HG02763 (cell line): ENCODE measurements around the gene TLL2.
A peak's percentile ranks its signal among the peaks of the same experiment; 100 is the strongest.

Source experiments
- ATAC-seq: cut with Tn5 transposase; IDR thresholded peaks from one replicate; pipeline ENCODE4 v1.9.1; 2021; ENCODE audit warnings: mild to moderate bottlenecking, moderate library complexity; ENCODE audit not compliant: unreplicated experiment

Gene TLL2

DNA sequence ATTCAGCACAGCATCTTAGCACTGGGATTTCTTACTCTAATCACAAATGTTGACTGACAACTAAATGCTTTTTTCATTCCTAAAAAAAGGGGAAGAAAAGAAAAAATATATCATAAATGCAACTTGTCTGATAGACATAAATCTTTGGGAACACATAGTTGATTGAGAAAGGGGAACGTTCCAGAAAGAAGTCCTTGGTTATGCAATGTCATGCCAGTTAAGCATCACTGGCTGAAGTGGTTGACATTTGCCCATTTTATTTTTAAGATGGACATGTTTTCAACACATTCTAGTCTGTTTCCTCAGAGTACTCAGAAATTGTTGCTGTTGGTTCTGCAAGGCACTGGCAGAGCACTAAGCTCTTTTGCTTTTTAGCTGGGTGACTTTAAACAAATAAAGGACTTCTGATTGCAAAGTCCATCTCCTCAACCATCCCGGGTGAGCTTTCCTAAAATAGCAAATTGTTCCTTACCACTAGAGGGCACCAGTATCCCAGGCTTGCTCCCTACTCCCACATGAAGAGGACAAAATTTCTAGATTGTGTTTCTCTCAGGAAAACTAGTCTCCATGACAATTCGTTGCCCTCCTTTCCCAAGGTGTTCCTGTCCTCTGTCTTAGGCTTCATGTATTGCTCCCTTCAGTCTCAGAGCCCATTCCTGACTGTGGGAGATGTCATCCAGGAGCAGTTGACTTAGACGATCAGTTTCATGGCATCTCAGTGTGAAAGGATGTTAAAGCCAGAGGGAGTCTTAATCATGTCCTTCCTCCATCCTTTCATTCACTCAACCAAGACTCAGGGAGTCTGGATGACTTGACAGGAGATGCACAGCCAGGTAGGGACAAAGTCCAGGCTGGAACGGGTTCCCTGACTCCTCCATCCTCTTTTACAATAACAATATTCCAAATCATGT lies 178.9 kb downstream of the TLL2 start:
- no peak for ATAC-seq

- no peak for ATAC-seq
Observed at GRCh38 chr10:96333101-96333500, 180.6 kb downstream of the TLL2 start.

DNA sequence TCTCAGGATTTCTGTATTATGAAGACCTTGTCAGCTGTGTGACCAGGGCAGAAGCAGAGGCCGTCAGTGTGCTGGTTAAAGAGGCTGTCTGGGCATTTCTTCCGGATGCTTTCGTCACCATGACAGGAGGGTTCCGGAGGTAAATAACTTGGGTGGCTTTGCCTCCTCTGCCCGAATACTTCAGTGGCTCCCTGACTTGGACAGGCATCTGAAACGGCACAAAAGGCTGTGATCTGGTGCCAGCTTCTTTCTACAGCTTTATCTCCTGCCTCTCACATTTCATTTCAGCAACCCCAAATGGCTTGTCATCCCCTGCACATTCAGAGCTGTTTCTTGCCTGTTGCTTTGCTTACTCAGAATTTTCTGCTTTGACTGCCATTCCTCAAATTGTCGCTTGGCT lies 186.3 kb downstream of the TLL2 start:
- ATAC-seq: no peak

DNA sequence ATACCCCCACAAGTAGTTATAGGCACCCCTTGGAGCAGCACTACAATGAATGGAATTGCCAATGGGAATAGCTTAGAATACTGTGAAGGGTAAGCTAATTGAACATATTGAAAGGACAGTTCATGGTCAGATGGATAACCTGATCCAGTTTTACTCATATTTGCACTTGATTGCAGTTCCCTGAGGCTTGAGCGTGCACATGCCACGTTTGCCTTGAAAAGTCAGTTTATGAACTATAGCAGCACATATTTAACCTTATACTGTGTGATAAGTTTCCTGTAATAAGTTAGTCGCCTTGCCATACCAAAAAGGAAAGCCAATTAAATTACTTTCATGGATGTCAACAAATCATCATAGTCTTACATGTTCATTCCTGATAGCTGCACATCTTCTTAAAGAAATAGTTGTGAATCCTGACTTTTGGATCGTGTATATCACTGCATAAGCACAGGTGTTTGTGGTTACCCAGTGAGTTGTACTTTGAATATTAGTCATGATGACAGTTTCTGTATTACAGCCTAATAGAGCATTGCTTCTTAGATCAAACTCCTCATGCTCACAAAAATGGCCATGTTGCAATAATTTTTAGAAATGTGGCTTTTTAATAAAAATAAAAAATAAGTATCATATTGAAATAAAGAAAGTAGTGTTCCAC lies 187.9 kb downstream of the TLL2 start:
- peak; percentile 77 for ATAC-seq

- ATAC-seq: no peak
Observed at GRCh38 chr10:96324447-96324846, 189.3 kb downstream of the TLL2 start.

DNA sequence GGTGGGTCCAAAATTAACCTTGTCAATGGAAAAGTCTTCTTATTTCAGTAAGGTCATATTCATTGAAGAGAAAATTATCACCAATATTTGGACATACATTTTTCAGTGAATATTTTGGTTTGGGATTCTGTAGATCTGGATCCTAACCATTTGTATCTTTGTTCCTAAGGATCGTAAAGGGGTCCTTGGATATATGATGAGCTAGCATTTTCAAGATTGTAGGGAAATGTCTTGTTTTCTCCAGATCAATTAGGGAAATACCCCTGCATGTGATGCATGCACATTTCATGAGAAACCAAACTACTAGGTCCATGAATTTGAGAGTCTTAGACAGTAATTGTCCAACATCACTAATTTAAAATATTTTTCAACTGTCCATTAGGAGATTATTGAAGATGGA lies 191.5 kb downstream of the TLL2 start:
- no peak for ATAC-seq

- ATAC-seq: no peak
Observed at GRCh38 chr10:96321822-96322221, 191.9 kb downstream of the TLL2 start.

DNA sequence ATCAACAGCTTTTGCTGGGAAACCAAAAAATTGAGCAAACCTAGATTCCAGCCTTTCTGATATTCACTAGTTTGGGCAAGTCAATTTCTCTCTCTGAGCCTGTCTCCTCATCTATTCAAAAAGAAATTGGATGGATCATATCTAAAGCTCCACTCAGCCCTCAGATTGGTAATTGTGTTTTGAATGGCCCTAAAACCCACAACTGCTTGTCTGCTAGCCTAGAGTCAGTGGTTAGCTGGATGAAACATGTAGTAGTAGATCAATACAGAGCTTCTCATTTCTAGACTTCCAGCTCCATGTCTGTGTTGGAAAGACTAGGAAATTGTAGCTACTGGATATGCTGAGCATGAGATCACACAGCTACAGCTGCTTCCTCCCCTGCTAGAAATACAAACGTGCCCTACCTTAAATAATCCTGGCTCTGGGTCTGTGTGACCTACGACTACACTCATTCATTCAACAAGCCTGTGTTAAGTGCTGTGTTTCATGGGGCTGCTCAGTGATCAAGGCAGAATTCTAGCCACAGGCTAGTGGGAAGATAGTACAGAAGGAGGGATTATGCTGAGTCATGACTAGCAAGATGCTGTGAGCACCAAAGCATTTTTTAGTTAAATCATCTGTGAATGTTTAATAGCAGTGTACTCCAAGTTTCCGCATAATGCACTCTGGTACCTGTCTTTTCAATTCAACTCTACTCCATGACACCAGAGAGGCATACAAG lies 193.8 kb downstream of the TLL2 start:
- ATAC-seq: no peak

GRCh38 chr10:96317067-96317833 lies 196.5 kb downstream of the TLL2 start:
- no peak for ATAC-seq
